ENCODE data around the gene PLEKHF1.

- TF ChIP-seq CTCF (IDR thresholded peaks at IDR 0.05 in 4 of 5, conservative IDR thresholded peaks at IDR 0.05 in 1 of 5) (peak in 3 of 5 experiments; percentile 16 to 39 (median 22)), POLR2A (IDR thresholded peaks at IDR 0.05) (no peak)
These were observed 2.7 kb downstream of the PLEKHF1 start for GRCh38 chr19:29667901-29668341.

Measured in gastrocnemius medialis (tissue), 4 donors.